ENCODE data around the gene CLNS1A. TPM values are rescaled to one million over a fixed set of nuclear protein-coding genes. Genes with fewer than 3 reads are reported as not detected.

Gene CLNS1A, protein sequence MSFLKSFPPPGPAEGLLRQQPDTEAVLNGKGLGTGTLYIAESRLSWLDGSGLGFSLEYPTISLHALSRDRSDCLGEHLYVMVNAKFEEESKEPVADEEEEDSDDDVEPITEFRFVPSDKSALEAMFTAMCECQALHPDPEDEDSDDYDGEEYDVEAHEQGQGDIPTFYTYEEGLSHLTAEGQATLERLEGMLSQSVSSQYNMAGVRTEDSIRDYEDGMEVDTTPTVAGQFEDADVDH
- 41.7 TPM for polyA plus RNA-seq (2013, experiment 1 of 2)
- 44.4 TPM for polyA plus RNA-seq (2013, experiment 2 of 2)

DNA sequence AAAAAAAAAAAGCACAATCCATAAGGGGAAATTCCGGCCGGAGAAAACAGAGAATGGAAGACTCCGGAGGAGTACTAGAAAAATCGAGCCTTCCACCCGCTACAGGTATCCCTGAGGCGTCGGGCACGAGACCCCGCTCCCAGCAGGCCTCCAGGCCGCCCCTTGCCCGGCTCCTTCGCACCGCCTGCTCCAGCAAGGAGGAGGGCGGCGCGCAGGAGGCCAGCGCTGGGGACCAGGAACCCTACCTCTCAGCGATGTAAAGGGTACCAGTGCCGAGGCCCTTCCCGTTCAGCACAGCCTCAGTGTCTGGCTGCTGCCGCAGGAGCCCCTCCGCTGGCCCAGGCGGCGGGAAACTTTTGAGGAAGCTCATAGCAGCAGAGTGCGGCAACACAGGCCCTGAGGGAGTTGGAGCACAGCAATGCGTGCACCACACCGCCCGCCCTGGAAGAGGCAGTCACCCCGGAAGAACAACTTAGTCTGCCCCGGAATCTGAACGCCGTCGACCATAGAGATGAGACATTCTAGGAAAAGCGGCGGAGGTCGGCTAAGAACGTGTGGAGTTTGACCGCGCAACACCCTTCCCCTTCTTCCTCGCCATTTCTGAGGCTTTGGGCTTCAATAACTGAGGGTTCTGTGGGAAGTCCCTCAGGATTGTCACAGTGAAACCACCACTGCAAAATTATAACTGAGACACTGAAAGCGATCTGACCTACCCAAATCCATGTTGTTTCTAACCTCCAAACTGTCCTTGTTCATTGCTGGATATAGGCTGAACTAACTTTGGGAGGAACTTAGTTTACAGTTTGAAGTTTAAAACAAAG lies at the start of gene CLNS1A:
Gene CLNS1A (minus strand): TSS at position 450 of the 821 bp plus-strand sequence. CDS start 80 bp downstream, at position 370.
- H2AFZ ChIP-seq (ENCODE audit: low read depth, low read length) = peak within 1 kb of the TSS; percentile 89
- no peak within 1 kb of the TSS for H2AK5ac ChIP-seq (ENCODE audit: low read length, severe bottlenecking)
- H3K23ac ChIP-seq (ENCODE audit: low read length in 2 of 2) = peak within 1 kb of the TSS in 1 of 2 experiments; percentile 77
- no peak within 1 kb of the TSS for H2BK120ac ChIP-seq (ENCODE audit: low read depth, low read length)
- peak within 1 kb of the TSS; percentile 97 for H4K8ac ChIP-seq (ENCODE audit: low read length)
- H3K4me3 ChIP-seq (ENCODE audit: insufficient read depth in 1 of 2, low read depth in 1 of 2, low read length in 2 of 2) = peak within 1 kb of the TSS; percentile 94 to 96
- peak; percentile 90 for DNase-seq
- peaks cover 8% of the 10 kb centered on the region for H3K79me1 ChIP-seq (replicated peaks; ENCODE audit: low read length, poor library complexity, severe bottlenecking)
- H3K36me3 ChIP-seq (ENCODE audit: control insufficient read depth in 1 of 2, insufficient read depth in 2 of 2, low read depth in 1 of 2, low read length in 2 of 2) = peaks cover 0 to 2% of the 10 kb centered on the region in 2 experiments
- peak within 1 kb of the TSS in 1 of 2 experiments; percentile 30 for H3K14ac ChIP-seq (ENCODE audit: low read length in 2 of 2)
- peak within 1 kb of the TSS; percentile 71 for H3K27ac ChIP-seq (ENCODE audit: low read length, poor library complexity, severe bottlenecking)
- 1% methylated on average over 40 of the region's 41 CpGs for WGBS
- H2BK15ac ChIP-seq (ENCODE audit: low read depth, poor library complexity, severe bottlenecking) = peak within 1 kb of the TSS; percentile 7
- peak within 1 kb of the TSS; percentile 95 to 96 for H3K18ac ChIP-seq (ENCODE audit: low read depth in 1 of 2, low read length in 2 of 2)
- peak within 1 kb of the TSS; percentile 94 for H3K4me2 ChIP-seq (ENCODE audit: low read length, poor library complexity, severe bottlenecking)
- H3K4ac ChIP-seq (ENCODE audit: low read depth in 1 of 2, low read length in 2 of 2) = peak within 1 kb of the TSS; percentile 54 to 75
- no peak within 1 kb of the TSS for H2BK5ac ChIP-seq (ENCODE audit: low read depth, low read length, poor library complexity, severe bottlenecking)
- H3K27me3 ChIP-seq (ENCODE audit: control insufficient read depth in 1 of 2, insufficient read depth in 1 of 2, low read length in 2 of 2) = no peaks in the 10 kb centered on the region
- peaks cover 4% of the 10 kb centered on the region for H3K4me1 ChIP-seq (ENCODE audit: control insufficient read depth, insufficient read depth, low read depth, low read length)
- no peaks in the 10 kb centered on the region for H3K9me3 ChIP-seq (ENCODE audit: control insufficient read depth, low read length)
- peak within 1 kb of the TSS; percentile 94 for H3K9ac ChIP-seq (ENCODE audit: low read length)
- peak within 1 kb of the TSS; percentile 56 for H4K91ac ChIP-seq (ENCODE audit: low read length)
- no peak within 1 kb of the TSS for H2BK12ac ChIP-seq (ENCODE audit: low read length in 2 of 2)

DNA sequence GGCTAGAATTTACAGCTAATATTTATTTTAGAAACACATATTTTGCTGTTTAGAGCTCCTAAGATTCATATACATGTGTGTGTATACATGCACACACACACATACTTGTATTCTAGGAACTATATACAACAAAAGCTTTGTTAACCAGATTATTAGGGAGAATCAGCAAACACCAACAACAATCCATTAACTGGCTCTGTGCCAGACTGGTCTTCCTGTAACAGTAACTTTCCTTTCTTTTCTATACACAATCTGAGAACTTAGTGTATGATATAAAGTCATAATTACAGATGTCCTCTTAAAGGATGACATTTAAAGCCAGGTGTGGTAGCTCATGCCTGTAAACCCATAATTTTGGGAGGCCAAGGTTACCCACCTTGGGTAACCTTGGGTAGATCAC lies 49.5 kb upstream of the CLNS1A start:
- no peaks in the 10 kb centered on the region for H3K9me3 ChIP-seq (ENCODE audit: control insufficient read depth, low read length)
- H3K14ac ChIP-seq (ENCODE audit: low read length in 2 of 2) = no peak overlapping the region
- no peak overlapping the region for H2BK12ac ChIP-seq (ENCODE audit: low read length in 2 of 2)
- no peaks in the 10 kb centered on the region for H3K4me1 ChIP-seq (ENCODE audit: control insufficient read depth, insufficient read depth, low read depth, low read length)
- H2BK5ac ChIP-seq (ENCODE audit: low read depth, low read length, poor library complexity, severe bottlenecking) = no peak overlapping the region
- H3K27me3 ChIP-seq (ENCODE audit: control insufficient read depth in 1 of 2, insufficient read depth in 1 of 2, low read length in 2 of 2) = no peaks in the 10 kb centered on the region
- H4K8ac ChIP-seq (ENCODE audit: low read length) = no peak overlapping the region
- no peak overlapping the region for H3K9ac ChIP-seq (ENCODE audit: low read length)
- H2AFZ ChIP-seq (ENCODE audit: low read depth, low read length) = no peak overlapping the region
- no peak overlapping the region for H3K23ac ChIP-seq (ENCODE audit: low read length in 2 of 2)
- H3K4me2 ChIP-seq (ENCODE audit: low read length, poor library complexity, severe bottlenecking) = no peak overlapping the region
- no peak overlapping the region for H2BK15ac ChIP-seq (ENCODE audit: low read depth, poor library complexity, severe bottlenecking)
- no peak overlapping the region for H2AK5ac ChIP-seq (ENCODE audit: low read length, severe bottlenecking)
- no peak overlapping the region for H3K27ac ChIP-seq (ENCODE audit: low read length, poor library complexity, severe bottlenecking)
- no peak overlapping the region for H3K18ac ChIP-seq (ENCODE audit: low read depth in 1 of 2, low read length in 2 of 2)
- H3K36me3 ChIP-seq (ENCODE audit: control insufficient read depth in 1 of 2, insufficient read depth in 2 of 2, low read depth in 1 of 2, low read length in 2 of 2) = peaks cover 19 to 96% of the 10 kb centered on the region in 2 experiments
- no peak overlapping the region for H2BK120ac ChIP-seq (ENCODE audit: low read depth, low read length)
- H4K91ac ChIP-seq (ENCODE audit: low read length) = no peak overlapping the region
- H3K4me3 ChIP-seq (ENCODE audit: insufficient read depth in 1 of 2, low read depth in 1 of 2, low read length in 2 of 2) = no peak overlapping the region
- no peak for DNase-seq
- H3K4ac ChIP-seq (ENCODE audit: low read depth in 1 of 2, low read length in 2 of 2) = no peak overlapping the region
- peaks cover 7% of the 10 kb centered on the region for H3K79me1 ChIP-seq (replicated peaks; ENCODE audit: low read length, poor library complexity, severe bottlenecking)

GRCh38 chr11:77677138-77677537 lies 39.5 kb upstream of the CLNS1A start:
- Histone ChIP-seq H3K4ac (ENCODE audit: low read depth in 1 of 2, low read length in 2 of 2) (no peak overlapping the region), H2BK120ac (ENCODE audit: low read depth, low read length) (no peak overlapping the region), H2AK5ac (ENCODE audit: low read length, severe bottlenecking) (no peak overlapping the region), H3K36me3 (ENCODE audit: control insufficient read depth in 1 of 2, insufficient read depth in 2 of 2, low read depth in 1 of 2, low read length in 2 of 2) (peaks cover 13 to 91% of the 10 kb centered on the region in 2 experiments), H2BK12ac (ENCODE audit: low read length in 2 of 2) (no peak overlapping the region), H3K27ac (ENCODE audit: low read length, poor library complexity, severe bottlenecking) (no peak overlapping the region), H3K23ac (ENCODE audit: low read length in 2 of 2) (no peak overlapping the region), H4K8ac (ENCODE audit: low read length) (no peak overlapping the region), H3K9me3 (ENCODE audit: control insufficient read depth, low read length) (no peaks in the 10 kb centered on the region), H3K4me2 (ENCODE audit: low read length, poor library complexity, severe bottlenecking) (no peak overlapping the region), H3K18ac (ENCODE audit: low read depth in 1 of 2, low read length in 2 of 2) (no peak overlapping the region), H3K14ac (ENCODE audit: low read length in 2 of 2) (no peak overlapping the region), H3K27me3 (ENCODE audit: control insufficient read depth in 1 of 2, insufficient read depth in 1 of 2, low read length in 2 of 2) (no peaks in the 10 kb centered on the region), H3K4me1 (ENCODE audit: control insufficient read depth, insufficient read depth, low read depth, low read length) (peaks cover 2% of the 10 kb centered on the region), H3K79me1 (replicated peaks; ENCODE audit: low read length, poor library complexity, severe bottlenecking) (peaks cover 2% of the 10 kb centered on the region), H4K91ac (ENCODE audit: low read length) (no peak overlapping the region), H3K4me3 (ENCODE audit: insufficient read depth in 1 of 2, low read depth in 1 of 2, low read length in 2 of 2) (no peak overlapping the region), H2AFZ (ENCODE audit: low read depth, low read length) (no peak overlapping the region), H2BK15ac (ENCODE audit: low read depth, poor library complexity, severe bottlenecking) (no peak overlapping the region), H2BK5ac (ENCODE audit: low read depth, low read length, poor library complexity, severe bottlenecking) (no peak overlapping the region), H3K9ac (ENCODE audit: low read length) (no peak overlapping the region)
- no peak for DNase-seq
- 98% methylated on average over 3 of the region's 3 CpGs for WGBS

DNA sequence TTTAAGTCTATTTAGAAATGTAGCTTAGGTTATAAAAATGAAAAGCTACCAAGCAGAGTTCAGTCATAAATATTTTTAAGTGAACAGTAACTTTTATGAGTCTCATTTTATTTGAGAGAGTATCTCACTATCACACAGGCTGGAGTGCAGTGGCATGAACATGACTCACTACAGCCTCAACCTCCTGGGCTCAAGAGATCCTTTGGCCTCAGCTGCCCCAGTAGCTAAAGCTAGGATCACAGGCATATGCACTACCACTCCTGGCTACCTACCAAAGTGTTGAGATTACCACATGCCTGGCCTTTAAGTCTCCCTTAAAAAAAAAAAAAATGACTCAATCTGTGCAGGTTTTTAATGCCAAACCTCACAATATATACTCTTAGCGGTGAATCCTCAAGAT lies 34.7 kb upstream of the CLNS1A start:
- no peak overlapping the region for H2BK5ac ChIP-seq (ENCODE audit: low read depth, low read length, poor library complexity, severe bottlenecking)
- H3K14ac ChIP-seq (ENCODE audit: low read length in 2 of 2) = no peak overlapping the region
- no peak overlapping the region for H4K91ac ChIP-seq (ENCODE audit: low read length)
- H3K18ac ChIP-seq (ENCODE audit: low read depth in 1 of 2, low read length in 2 of 2) = no peak overlapping the region
- no peaks in the 10 kb centered on the region for H3K9me3 ChIP-seq (ENCODE audit: control insufficient read depth, low read length)
- no peak overlapping the region for H2BK15ac ChIP-seq (ENCODE audit: low read depth, poor library complexity, severe bottlenecking)
- no peak overlapping the region for H4K8ac ChIP-seq (ENCODE audit: low read length)
- H2BK12ac ChIP-seq (ENCODE audit: low read length in 2 of 2) = no peak overlapping the region
- peaks cover 25 to 87% of the 10 kb centered on the region in 2 experiments for H3K36me3 ChIP-seq (ENCODE audit: control insufficient read depth in 1 of 2, insufficient read depth in 2 of 2, low read depth in 1 of 2, low read length in 2 of 2)
- H3K27ac ChIP-seq (ENCODE audit: low read length, poor library complexity, severe bottlenecking) = no peak overlapping the region
- no peak overlapping the region for H3K4me3 ChIP-seq (ENCODE audit: insufficient read depth in 1 of 2, low read depth in 1 of 2, low read length in 2 of 2)
- peaks cover 2% of the 10 kb centered on the region for H3K4me1 ChIP-seq (ENCODE audit: control insufficient read depth, insufficient read depth, low read depth, low read length)
- H2AK5ac ChIP-seq (ENCODE audit: low read length, severe bottlenecking) = no peak overlapping the region
- peak overlapping the region; percentile 24 for H3K9ac ChIP-seq (ENCODE audit: low read length)
- no peaks in the 10 kb centered on the region for H3K27me3 ChIP-seq (ENCODE audit: control insufficient read depth in 1 of 2, insufficient read depth in 1 of 2, low read length in 2 of 2)
- H2BK120ac ChIP-seq (ENCODE audit: low read depth, low read length) = no peak overlapping the region
- no peak overlapping the region for H3K4ac ChIP-seq (ENCODE audit: low read depth in 1 of 2, low read length in 2 of 2)
- H3K23ac ChIP-seq (ENCODE audit: low read length in 2 of 2) = no peak overlapping the region
- H3K79me1 ChIP-seq (replicated peaks; ENCODE audit: low read length, poor library complexity, severe bottlenecking) = peaks cover 3% of the 10 kb centered on the region
- DNase-seq = peak; percentile 60
- WGBS = no CpG with 5 or more reads among the region's 1 CpG
- H2AFZ ChIP-seq (ENCODE audit: low read depth, low read length) = no peak overlapping the region
- no peak overlapping the region for H3K4me2 ChIP-seq (ENCODE audit: low read length, poor library complexity, severe bottlenecking)
